Trophoblast cell (in vitro differentiated cells and primary cell): ENCODE data around the gene ZNF860.

Experiments
- DNase-seq, 2 donors: peaks; one replicate each; pipeline ENCODE4 v3.0.0-alpha.2; 2016
- H2AFZ ChIP-seq: 2 replicates; pipeline ENCODE4 v1.6.1; 2013; ENCODE audit warnings: low read length, moderate library complexity, mild to moderate bottlenecking; ENCODE audit not compliant: insufficient read depth, poor library complexity
- H2AK5ac ChIP-seq: 2 replicates; pipeline ENCODE4 v1.6.1; 2013; ENCODE audit warnings: mild to moderate bottlenecking, low read length
- H2BK120ac ChIP-seq: 2 replicates; pipeline ENCODE4 v1.6.1; 2013; ENCODE audit warnings: low read length, mild to moderate bottlenecking, moderate library complexity; ENCODE audit not compliant: insufficient read depth, poor library complexity
- H2BK12ac ChIP-seq: 2 replicates; pipeline ENCODE4 v1.6.1; 2013; ENCODE audit warnings: mild to moderate bottlenecking, low read length, moderate library complexity
- H2BK5ac ChIP-seq: 2 replicates; pipeline ENCODE4 v1.6.1; 2013; ENCODE audit warnings: low read length, low read depth, moderate library complexity, mild to moderate bottlenecking; ENCODE audit not compliant: poor library complexity
- H3K14ac ChIP-seq: 2 replicates; pipeline ENCODE4 v1.6.1; 2013; ENCODE audit warnings: mild to moderate bottlenecking, low read length
- H3K18ac ChIP-seq: 2 replicates; pipeline ENCODE4 v1.6.1; 2013; ENCODE audit warnings: mild to moderate bottlenecking, low read length
- H3K23ac ChIP-seq: 2 replicates; pipeline ENCODE4 v1.6.1; 2013; ENCODE audit warnings: low read length
- H3K27ac ChIP-seq: 2 replicates; pipeline ENCODE4 v1.5.1; 2013; ENCODE audit warnings: low read depth, mild to moderate bottlenecking, inconsistent platforms, low read length, moderate library complexity
- H3K27me3 ChIP-seq: 2 replicates; pipeline ENCODE4 v1.6.1; 2013; ENCODE audit warnings: inconsistent platforms, mild to moderate bottlenecking, low read length, moderate library complexity; ENCODE audit not compliant: insufficient read depth
- H3K36me3 ChIP-seq, 2 experiments: 1 replicate in 1 of 2; 2 replicates in 1 of 2; pipeline ENCODE4 v1.6.1; 2013; ENCODE audit warnings: low read length in 2 of 2, mild to moderate bottlenecking in 2 of 2, moderate library complexity in 1 of 2; ENCODE audit not compliant: insufficient read depth in 2 of 2, control insufficient read depth in 1 of 2
- H3K4ac ChIP-seq: 2 replicates; pipeline ENCODE4 v1.6.1; 2013; ENCODE audit warnings: low read depth, mild to moderate bottlenecking, low read length, moderate library complexity
- H3K4me1 ChIP-seq, 2 experiments: 1 replicate in 1 of 2; 2 replicates in 1 of 2; pipeline ENCODE4 v1.6.1; 2013; ENCODE audit warnings: low read length in 2 of 2, mild to moderate bottlenecking in 2 of 2, moderate library complexity in 1 of 2; ENCODE audit not compliant: insufficient read depth in 2 of 2, control insufficient read depth in 1 of 2
- H3K4me2 ChIP-seq: 2 replicates; pipeline ENCODE4 v1.6.1; 2013; ENCODE audit warnings: inconsistent platforms, mild to moderate bottlenecking, low read length, moderate library complexity
- H3K4me3 ChIP-seq: 2 replicates; pipeline ENCODE4 v1.5.1; 2013; ENCODE audit warnings: mild to moderate bottlenecking, low read depth, low read length, inconsistent platforms
- H3K79me1 ChIP-seq: one replicate; pipeline ENCODE4 v1.6.1; 2013; ENCODE audit warnings: low read length
- H3K79me2 ChIP-seq: 2 replicates; pipeline ENCODE4 v1.6.1; 2013; ENCODE audit warnings: low read length, mild to moderate bottlenecking; ENCODE audit not compliant: control insufficient read depth, insufficient read depth, poor library complexity
- H3K9ac ChIP-seq: 2 replicates; pipeline ENCODE4 v1.6.1; 2013; ENCODE audit warnings: mild to moderate bottlenecking, low read length
- H3K9me3 ChIP-seq: 2 replicates; pipeline ENCODE4 v1.6.1; 2013; ENCODE audit warnings: low read depth, mild to moderate bottlenecking, control low read depth, inconsistent platforms, low read length; ENCODE audit not compliant: insufficient read depth
- H4K12ac ChIP-seq: 2 replicates; pipeline ENCODE4 v1.6.1; 2013; ENCODE audit warnings: low read depth, mild to moderate bottlenecking, low read length, moderate library complexity
- H4K8ac ChIP-seq: 2 replicates; pipeline ENCODE4 v1.6.1; 2013; ENCODE audit warnings: low read depth, mild to moderate bottlenecking, low read length, moderate library complexity
- H4K91ac ChIP-seq: one replicate; pipeline ENCODE4 v1.6.1; 2013; ENCODE audit warnings: low read depth, mild to moderate bottlenecking, low read length, moderate library complexity
- WGBS: extraction: QIAGEN DNeasy Blood & Tissue Kit; methylation state at CpG from one replicate; pipeline ENCODE4 v1.1.7; 2013; ENCODE audit warnings: missing lambda C conversion rate; ENCODE audit not compliant: insufficient read length, insufficient coverage; ENCODE audit errors: extremely low coverage; 5-methylcytosine and 5-hydroxymethylcytosine counted together

The ZNF860 gene

DNA sequence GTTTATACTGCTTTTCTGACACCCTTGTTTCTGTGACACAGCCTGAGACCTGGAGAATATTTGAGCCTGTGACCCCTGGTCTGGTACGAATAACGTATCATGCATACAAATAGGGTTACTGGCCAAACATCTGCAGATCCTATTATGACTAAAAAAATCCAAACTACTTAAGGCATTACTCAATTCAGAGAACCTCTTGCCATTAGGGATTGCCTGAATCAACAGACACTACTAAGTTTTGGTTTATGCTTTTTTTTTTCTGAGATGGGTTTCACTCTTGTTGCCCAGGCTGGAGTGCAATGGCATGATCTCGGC, 35.9 kb upstream of the ZNF860 start:
- Histone ChIP-seq H4K91ac (no peak overlapping the region), H2BK120ac (no peak overlapping the region), H3K14ac (no peak overlapping the region), H3K18ac (no peak overlapping the region), H3K36me3 (no peaks in the 10 kb centered on the region), H3K27ac (no peak overlapping the region), H2BK12ac (no peak overlapping the region), H2AK5ac (no peak overlapping the region), H2AFZ (no peak overlapping the region), H3K23ac (no peak overlapping the region), H4K12ac (no peak overlapping the region), H3K4me1 (peaks cover 14 to 20% of the 10 kb centered on the region in 2 experiments), H3K9me3 (peaks cover 3% of the 10 kb centered on the region), H4K8ac (peak overlapping the region; percentile 43), H3K4me3 (no peak overlapping the region), H3K79me2 (peaks cover 1% of the 10 kb centered on the region), H3K4ac (peak overlapping the region; percentile 12), H3K9ac (no peak overlapping the region), H3K4me2 (no peak overlapping the region), H3K79me1 (peaks cover 6% of the 10 kb centered on the region), H2BK5ac (no peak overlapping the region), H3K27me3 (no peaks in the 10 kb centered on the region)
- no CpG with 5 or more reads among the region's 3 CpGs for WGBS
- DNase-seq: peak in 1 of 2 donors; percentile 39

GRCh38 chr3:31946484-31947081, 35.0 kb upstream of the ZNF860 start:
- WGBS: no CpG with 5 or more reads among the region's 10 CpGs
- H3K4me1 ChIP-seq: peaks cover 14 to 20% of the 10 kb centered on the region in 2 experiments

DNA sequence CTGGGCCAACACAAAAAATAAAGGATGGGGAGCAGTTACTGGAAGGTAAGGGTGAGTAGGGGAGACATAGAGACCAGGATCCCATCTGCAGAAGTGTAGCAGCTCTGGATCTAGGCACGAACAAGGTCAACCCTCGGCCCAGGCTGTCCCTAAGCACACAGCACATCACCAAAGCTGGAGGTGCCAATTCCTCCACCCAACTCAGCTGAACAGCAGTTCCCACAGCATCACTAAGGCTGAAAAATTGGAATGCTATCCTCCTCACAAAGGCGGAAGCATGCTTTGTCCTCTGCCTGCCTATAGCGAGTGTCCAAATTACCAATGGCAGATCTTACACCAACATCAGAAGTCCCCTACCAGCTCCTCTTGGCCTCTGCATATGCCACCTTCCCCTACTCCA, 34.4 kb upstream of the ZNF860 start:
- H3K4me2 ChIP-seq: peak overlapping the region; percentile 29
- peak overlapping the region; percentile 30 for H4K91ac ChIP-seq
- H2BK12ac ChIP-seq: peak overlapping the region; percentile 5
- H3K79me1 ChIP-seq: peaks cover 6% of the 10 kb centered on the region
- no peak overlapping the region for H4K12ac ChIP-seq
- H4K8ac ChIP-seq: peak overlapping the region; percentile 2
- peaks cover 1% of the 10 kb centered on the region for H3K79me2 ChIP-seq
- H3K9me3 ChIP-seq: peaks cover 3% of the 10 kb centered on the region
- no peak overlapping the region for H3K4me3 ChIP-seq
- no peaks in the 10 kb centered on the region for H3K36me3 ChIP-seq
- peak overlapping the region; percentile 3 for H3K4ac ChIP-seq
- H2AFZ ChIP-seq: no peak overlapping the region
- H3K23ac ChIP-seq: no peak overlapping the region
- peak overlapping the region; percentile 1 for H3K14ac ChIP-seq
- H3K27ac ChIP-seq: peak overlapping the region; percentile 44
- H2AK5ac ChIP-seq: peak overlapping the region; percentile 59
- no CpG with 5 or more reads among the region's 4 CpGs for WGBS
- no peaks in the 10 kb centered on the region for H3K27me3 ChIP-seq
- H3K18ac ChIP-seq: peak overlapping the region; percentile 4
- H3K4me1 ChIP-seq: peaks cover 14 to 20% of the 10 kb centered on the region in 2 experiments
- no peak overlapping the region for H2BK5ac ChIP-seq
- H3K9ac ChIP-seq: no peak overlapping the region
- no peak overlapping the region for H2BK120ac ChIP-seq
- peak in 1 of 2 donors; percentile 20 for DNase-seq

More at GRCh38 chr3:31946484-31947081, 35.0 kb upstream of the ZNF860 start:
- Histone ChIP-seq H3K4me2 (no peak overlapping the region), H2AFZ (no peak overlapping the region), H3K9me3 (peaks cover 3% of the 10 kb centered on the region), H3K79me1 (peaks cover 6% of the 10 kb centered on the region), H3K23ac (no peak overlapping the region), H3K27ac (no peak overlapping the region), H3K79me2 (peaks cover 1% of the 10 kb centered on the region), H4K12ac (no peak overlapping the region), H4K91ac (no peak overlapping the region), H3K14ac (peak overlapping the region; percentile 52), H3K4ac (peak overlapping the region; percentile 70), H4K8ac (no peak overlapping the region), H3K36me3 (no peaks in the 10 kb centered on the region), H2BK5ac (no peak overlapping the region), H3K4me3 (no peak overlapping the region), H3K18ac (peak overlapping the region; percentile 68), H3K27me3 (no peaks in the 10 kb centered on the region), H2BK12ac (no peak overlapping the region), H2AK5ac (peak overlapping the region; percentile 66), H2BK120ac (peak overlapping the region; percentile 24), H3K9ac (no peak overlapping the region)
- peak; percentile 60 to 61 for DNase-seq

GRCh38 chr3:31947671-31948091, 33.9 kb upstream of the ZNF860 start:
- Histone ChIP-seq H3K27me3 (no peaks in the 10 kb centered on the region), H3K18ac (no peak overlapping the region)
- no CpG with 5 or more reads among the region's 6 CpGs for WGBS

More at GRCh38 chr3:31947671-31948091, 33.9 kb upstream of the ZNF860 start:
- no peak overlapping the region for H4K8ac ChIP-seq
- peak overlapping the region; percentile 35 for H2BK5ac ChIP-seq
- peak overlapping the region; percentile 44 for H3K27ac ChIP-seq
- H3K4me1 ChIP-seq: peaks cover 14 to 20% of the 10 kb centered on the region in 2 experiments
- no peak overlapping the region for H3K23ac ChIP-seq
- no peak overlapping the region for H2BK120ac ChIP-seq
- H2AFZ ChIP-seq: no peak overlapping the region
- no peak overlapping the region for H2AK5ac ChIP-seq
- H3K4me3 ChIP-seq: no peak overlapping the region
- no peaks in the 10 kb centered on the region for H3K36me3 ChIP-seq
- no peak overlapping the region for H3K9ac ChIP-seq
- peaks cover 6% of the 10 kb centered on the region for H3K79me1 ChIP-seq
- peaks cover 3% of the 10 kb centered on the region for H3K9me3 ChIP-seq
- H3K79me2 ChIP-seq: peaks cover 1% of the 10 kb centered on the region
- no peak overlapping the region for H3K4ac ChIP-seq
- no peak overlapping the region for H2BK12ac ChIP-seq
- peak; percentile 69 to 80 for DNase-seq
- H4K12ac ChIP-seq: no peak overlapping the region
- no peak overlapping the region for H4K91ac ChIP-seq
- H3K4me2 ChIP-seq: peak overlapping the region; percentile 29
- no peak overlapping the region for H3K14ac ChIP-seq
